HEK293 (cell line): ENCODE measurements around the gene PDE4B.

Experiments
- CTCF ChIA-PET: fragments of 350-600 bp; formaldehyde crosslinking; extraction: SDS; loops from one replicate; lab custom pipeline; 2021; ENCODE audit warnings: antibody characterized with exemption; lab: Yijun Ruan, JAX
- POLR2A ChIA-PET: fragments of 300-600 bp; formaldehyde crosslinking; extraction: SDS; loops from one replicate; lab custom pipeline; 2020; ENCODE audit warnings: antibody characterized with exemption, inconsistent platforms; lab: Yijun Ruan, JAX
- H3K27ac ChIP-seq: fragments of 200-500 bp; sonication (Bioruptor generic); 2 replicates; pipeline ENCODE4 v1.5.1; 2014; ENCODE audit warnings: low read depth, low read length, control low read depth, inconsistent platforms; ENCODE audit errors: extremely low read depth
- H3K36me3 ChIP-seq, 2 experiments: fragments of 200-500 bp in 1 of 2; sonication (Bioruptor generic) in 1 of 2; 1 replicate in 1 of 2; 2 replicates in 1 of 2; pipeline ENCODE4 v1.5.1; 2014 to 2017; ENCODE audit warnings: inconsistent platforms in 2 of 2, low read length in 2 of 2; ENCODE audit not compliant: control insufficient read depth in 2 of 2, insufficient read depth in 1 of 2
- H3K4me1 ChIP-seq: fragments of 200-500 bp; sonication (Bioruptor generic); 2 replicates; pipeline ENCODE4 v1.5.1; 2014; ENCODE audit warnings: mild to moderate bottlenecking, low read length, inconsistent platforms; ENCODE audit not compliant: control insufficient read depth, insufficient read depth
- H3K4me3 ChIP-seq: 2 replicates; pipeline ENCODE4 v1.5.1; 2011; ENCODE audit warnings: low read depth, mild to moderate bottlenecking, control low read depth, low read length, moderate library complexity
- H3K9me3 ChIP-seq: fragments of 200-500 bp; sonication (Bioruptor generic); 2 replicates; pipeline ENCODE4 v1.5.1; 2014; ENCODE audit warnings: low read depth, low read length, inconsistent platforms; ENCODE audit not compliant: control insufficient read depth, insufficient read depth
- HOXC10 ChIP-seq: sonication (generic); formaldehyde crosslinking; IDR thresholded peaks from 2 replicates; pipeline ENCODE4 v1.8.1; 2023; ENCODE audit warnings: mild to moderate bottlenecking, missing genetic modification reagents
- HOXD13 ChIP-seq: sonication (generic); formaldehyde crosslinking; IDR thresholded peaks from 2 replicates; pipeline ENCODE4 v1.8.0; 2022; ENCODE audit warnings: missing genetic modification reagents, borderline replicate concordance
- PRDM2 ChIP-seq: fragments of 450-650 bp; formaldehyde crosslinking; IDR thresholded peaks from 2 replicates; pipeline ENCODE4 v1.5.1; 2016; ENCODE audit warnings: missing biosample characterization, missing genetic modification characterization, borderline replicate concordance
- SCRT2 ChIP-seq: fragments of 450-650 bp; formaldehyde crosslinking; IDR thresholded peaks from 2 replicates; pipeline ENCODE4 v1.5.1; 2016; ENCODE audit warnings: missing biosample characterization, missing genetic modification characterization
- YY2 ChIP-seq: fragments of 450-650 bp; formaldehyde crosslinking; IDR thresholded peaks from 2 replicates; pipeline ENCODE4 v1.5.1; 2016; ENCODE audit warnings: missing biosample characterization, missing genetic modification characterization
- ZBTB8A ChIP-seq: fragments of 450-650 bp; formaldehyde crosslinking; IDR thresholded peaks from 2 replicates; pipeline ENCODE4 v1.5.1; 2016; ENCODE audit warnings: missing biosample characterization, missing genetic modification characterization
- ZFP3 ChIP-seq: fragments of 450-650 bp; formaldehyde crosslinking; IDR thresholded peaks from 2 replicates; pipeline ENCODE4 v1.5.1; 2016; ENCODE audit warnings: low read depth, missing biosample characterization, missing genetic modification characterization
- ZFP37 ChIP-seq: fragments of 450-650 bp; formaldehyde crosslinking; IDR thresholded peaks from 2 replicates; pipeline ENCODE4 v1.5.1; 2016; ENCODE audit warnings: missing biosample characterization, missing genetic modification characterization
- ZFP69B ChIP-seq: fragments of 450-650 bp; formaldehyde crosslinking; IDR thresholded peaks from 2 replicates; pipeline ENCODE4 v1.5.1; 2016; ENCODE audit warnings: missing biosample characterization, missing genetic modification characterization
- ZNF114 ChIP-seq: fragments of 450-650 bp; formaldehyde crosslinking; IDR thresholded peaks from 2 replicates; pipeline ENCODE4 v1.5.0; 2017; ENCODE audit warnings: missing biosample characterization, missing genetic modification characterization
- ZNF311 ChIP-seq: fragments of 450-650 bp; formaldehyde crosslinking; IDR thresholded peaks from 2 replicates; pipeline ENCODE4 v1.5.1; 2017; ENCODE audit warnings: missing biosample characterization, missing genetic modification characterization, borderline replicate concordance
- ZNF362 ChIP-seq: fragments of 450-650 bp; formaldehyde crosslinking; IDR thresholded peaks from 2 replicates; pipeline ENCODE4 v1.5.1; 2016; ENCODE audit warnings: missing biosample characterization, missing genetic modification characterization
- ZNF571 ChIP-seq: fragments of 450-650 bp; formaldehyde crosslinking; IDR thresholded peaks from 2 replicates; pipeline ENCODE4 v1.5.0; 2017; ENCODE audit warnings: missing biosample characterization, missing genetic modification characterization
- ZNF621 ChIP-seq: fragments of 450-650 bp; formaldehyde crosslinking; IDR thresholded peaks from 2 replicates; pipeline ENCODE4 v1.5.1; 2017; ENCODE audit warnings: missing biosample characterization, missing genetic modification characterization
- ZNF623 ChIP-seq: fragments of 450-650 bp; formaldehyde crosslinking; IDR thresholded peaks from 2 replicates; pipeline ENCODE4 v1.5.1; 2016; ENCODE audit warnings: missing biosample characterization, missing genetic modification characterization
- ZNF791 ChIP-seq: fragments of 450-650 bp; formaldehyde crosslinking; IDR thresholded peaks from 2 replicates; pipeline ENCODE4 v1.5.1; 2016; ENCODE audit warnings: missing biosample characterization, missing genetic modification characterization
- ZNF792 ChIP-seq: fragments of 450-650 bp; formaldehyde crosslinking; IDR thresholded peaks from 2 replicates; pipeline ENCODE4 v1.5.1; 2016; ENCODE audit warnings: missing biosample characterization, missing genetic modification characterization
- ZSCAN23 ChIP-seq: fragments of 450-650 bp; formaldehyde crosslinking; IDR thresholded peaks from 2 replicates; pipeline ENCODE4 v1.5.1; 2016; ENCODE audit warnings: missing biosample characterization, missing genetic modification characterization
- TF ChIP-seq, protein P1 (sequence below): fragments of 450-650 bp; IDR thresholded peaks from 2 replicates; pipeline ENCODE4 v1.5.1; 2018; ENCODE audit warnings: missing biosample characterization, mild to moderate bottlenecking, missing genetic modification characterization
- TF ChIP-seq, protein P2 (sequence below): fragments of 450-650 bp; formaldehyde crosslinking; IDR thresholded peaks from 2 replicates; pipeline ENCODE4 v1.5.1; 2016; ENCODE audit warnings: missing biosample characterization, missing genetic modification characterization

The PDE4B gene

DNA sequence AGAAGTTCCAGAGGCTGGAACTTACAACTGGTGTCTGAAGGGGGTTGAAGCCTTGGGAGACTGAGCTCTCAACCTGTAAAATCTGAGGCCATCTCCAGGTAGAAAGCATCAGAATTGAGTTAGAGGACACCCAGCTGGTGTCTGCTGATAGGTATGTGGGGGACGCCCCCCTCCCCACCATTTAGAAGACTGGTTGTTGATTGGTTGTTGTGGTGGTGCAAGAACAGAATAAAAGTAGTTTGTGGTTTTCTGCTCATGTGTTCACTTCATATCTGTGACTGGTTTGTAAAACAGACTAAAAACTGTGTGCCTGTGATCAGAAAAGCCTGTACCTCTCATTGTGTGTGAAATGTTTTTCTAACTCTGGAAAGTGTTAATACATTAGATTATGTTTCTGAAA, 33.2 kb upstream of the PDE4B start:
- no peak overlapping the region for H3K4me3 ChIP-seq
- no peak overlapping the region for H3K27ac ChIP-seq
- H3K9me3 ChIP-seq, result no peaks in the 10 kb centered on the region
- no peaks in the 10 kb centered on the region for H3K36me3 ChIP-seq
- peaks cover 2% of the 10 kb centered on the region; the same call in 1 of the 2 replicates for H3K4me1 ChIP-seq
- ChIA-PET POLR2A (no interaction called here), CTCF (interaction anchor here (1.3 kb wide), 1 partner anchor 483 kb away, joined by 3 read pairs; no protein-coding TSS in a partner anchor)
- no peak for TF ChIP-seq PRDM2
- no peak for TF ChIP-seq ZFP69B (tag by site-specific recombination)
- no peak for TF ChIP-seq ZNF362 (tag by site-specific recombination)
- TF ChIP-seq YY2 (tag by site-specific recombination), result no peak
- no peak for TF ChIP-seq ZNF311 (tag by site-specific recombination)

GRCh38 chr1:65762081-65762862, 30.4 kb upstream of the PDE4B start:
- POLR2A ChIA-PET, result interaction anchor here (0.6 kb wide), 1 partner anchor 121 kb away, joined by 4 read pairs; no protein-coding TSS in a partner anchor
- Histone ChIP-seq H3K36me3 (no peaks in the 10 kb centered on the region), H3K4me1 (no peaks in the 10 kb centered on the region), H3K4me3 (no peak overlapping the region), H3K27ac (no peak overlapping the region), H3K9me3 (no peaks in the 10 kb centered on the region)
- CTCF ChIA-PET, result interaction anchor here (0.7 to 1.7 kb wide), 2 partner anchors 47 to 480 kb away, joined by 3 to 8 read pairs; no protein-coding TSS in a partner anchor
- no peak for TF ChIP-seq ZNF791 (tag by site-specific recombination)
- no peak for TF ChIP-seq ZFP69B (tag by site-specific recombination)
- no peak for TF ChIP-seq ZNF114 (tag by site-specific recombination)
- TF ChIP-seq ZFP37 (tag by site-specific recombination), result no peak
- no peak for TF ChIP-seq SCRT2
- TF ChIP-seq, protein P1, sequence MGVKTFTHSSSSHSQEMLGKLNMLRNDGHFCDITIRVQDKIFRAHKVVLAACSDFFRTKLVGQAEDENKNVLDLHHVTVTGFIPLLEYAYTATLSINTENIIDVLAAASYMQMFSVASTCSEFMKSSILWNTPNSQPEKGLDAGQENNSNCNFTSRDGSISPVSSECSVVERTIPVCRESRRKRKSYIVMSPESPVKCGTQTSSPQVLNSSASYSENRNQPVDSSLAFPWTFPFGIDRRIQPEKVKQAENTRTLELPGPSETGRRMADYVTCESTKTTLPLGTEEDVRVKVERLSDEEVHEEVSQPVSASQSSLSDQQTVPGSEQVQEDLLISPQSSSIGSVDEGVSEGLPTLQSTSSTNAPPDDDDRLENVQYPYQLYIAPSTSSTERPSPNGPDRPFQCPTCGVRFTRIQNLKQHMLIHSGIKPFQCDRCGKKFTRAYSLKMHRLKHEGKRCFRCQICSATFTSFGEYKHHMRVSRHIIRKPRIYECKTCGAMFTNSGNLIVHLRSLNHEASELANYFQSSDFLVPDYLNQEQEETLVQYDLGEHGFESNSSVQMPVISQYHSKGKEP (tag by site-specific recombination), result no peak
- TF ChIP-seq ZNF792, result no peak
- TF ChIP-seq HOXC10 (CRISPR knock-in tag), result no peak
- TF ChIP-seq ZFP3 (tag by site-specific recombination), result no peak
- TF ChIP-seq ZSCAN23, result no peak
- TF ChIP-seq ZNF623, result no peak
- no peak for TF ChIP-seq HOXD13 (CRISPR knock-in tag)
- TF ChIP-seq, protein P2, sequence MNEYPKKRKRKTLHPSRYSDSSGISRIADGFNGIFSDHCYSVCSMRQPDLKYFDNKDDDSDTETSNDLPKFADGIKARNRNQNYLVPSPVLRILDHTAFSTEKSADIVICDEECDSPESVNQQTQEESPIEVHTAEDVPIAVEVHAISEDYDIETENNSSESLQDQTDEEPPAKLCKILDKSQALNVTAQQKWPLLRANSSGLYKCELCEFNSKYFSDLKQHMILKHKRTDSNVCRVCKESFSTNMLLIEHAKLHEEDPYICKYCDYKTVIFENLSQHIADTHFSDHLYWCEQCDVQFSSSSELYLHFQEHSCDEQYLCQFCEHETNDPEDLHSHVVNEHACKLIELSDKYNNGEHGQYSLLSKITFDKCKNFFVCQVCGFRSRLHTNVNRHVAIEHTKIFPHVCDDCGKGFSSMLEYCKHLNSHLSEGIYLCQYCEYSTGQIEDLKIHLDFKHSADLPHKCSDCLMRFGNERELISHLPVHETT (tag by site-specific recombination), result no peak
- no peak for TF ChIP-seq ZBTB8A (tag by site-specific recombination)
- TF ChIP-seq ZNF621 (tag by site-specific recombination), result no peak
- no peak for TF ChIP-seq ZNF571 (tag by site-specific recombination)
